ENCODE data around the gene ITFG2. TPM values are rescaled to one million over a fixed set of nuclear protein-coding genes. Genes with fewer than 3 reads are reported as not detected.

ITFG2 gene
- total RNA-seq = 13.7 and 15.0 TPM in 2 replicates

DNA sequence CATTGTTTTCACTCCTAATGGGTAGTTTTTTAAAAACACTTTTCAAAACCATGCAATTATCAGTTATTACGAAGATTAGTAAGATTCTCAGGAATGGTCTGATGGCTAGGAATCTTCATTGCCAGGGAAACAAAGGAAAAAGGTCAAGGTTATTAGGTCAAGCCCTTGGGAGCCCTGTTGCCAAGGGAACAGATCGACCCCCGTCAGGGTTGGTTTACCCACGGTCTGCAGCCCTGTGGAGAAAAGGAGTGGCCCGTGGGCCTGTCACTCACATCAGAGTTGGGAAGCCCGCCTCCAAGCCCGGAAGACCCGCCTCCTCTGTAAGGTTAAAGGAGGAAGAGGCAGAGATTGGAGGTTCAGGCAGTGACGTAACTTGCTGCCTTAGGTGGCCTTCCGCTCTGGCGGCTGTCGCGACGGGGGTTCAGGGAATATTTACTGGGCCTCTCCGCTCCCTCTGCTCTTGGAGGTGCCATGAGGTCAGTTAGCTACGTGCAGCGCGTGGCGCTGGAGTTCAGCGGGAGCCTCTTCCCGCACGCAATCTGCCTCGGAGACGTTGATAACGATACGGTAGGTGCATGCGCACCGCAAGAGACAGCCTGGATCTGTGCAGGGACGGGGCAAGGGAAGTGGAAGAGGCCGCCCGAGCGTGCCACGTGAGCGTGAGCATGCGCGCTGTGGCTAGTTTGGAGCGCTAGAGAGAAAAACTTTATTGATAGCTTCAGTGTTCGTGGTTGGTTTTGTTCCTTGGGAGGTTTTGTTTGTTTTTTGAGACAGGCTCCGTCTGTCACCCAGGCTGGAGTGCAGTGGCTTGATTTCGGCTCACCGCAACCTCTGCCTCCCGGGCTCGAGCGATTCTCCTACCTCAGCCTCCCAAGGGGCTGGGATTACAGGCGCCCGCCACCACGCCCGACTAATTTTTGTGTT lies at the start of gene ITFG2:
ITFG2 (plus strand) TSS at position 379 of the 924 bp plus-strand sequence; CDS start at position 472, 93 bp downstream.

DNA sequence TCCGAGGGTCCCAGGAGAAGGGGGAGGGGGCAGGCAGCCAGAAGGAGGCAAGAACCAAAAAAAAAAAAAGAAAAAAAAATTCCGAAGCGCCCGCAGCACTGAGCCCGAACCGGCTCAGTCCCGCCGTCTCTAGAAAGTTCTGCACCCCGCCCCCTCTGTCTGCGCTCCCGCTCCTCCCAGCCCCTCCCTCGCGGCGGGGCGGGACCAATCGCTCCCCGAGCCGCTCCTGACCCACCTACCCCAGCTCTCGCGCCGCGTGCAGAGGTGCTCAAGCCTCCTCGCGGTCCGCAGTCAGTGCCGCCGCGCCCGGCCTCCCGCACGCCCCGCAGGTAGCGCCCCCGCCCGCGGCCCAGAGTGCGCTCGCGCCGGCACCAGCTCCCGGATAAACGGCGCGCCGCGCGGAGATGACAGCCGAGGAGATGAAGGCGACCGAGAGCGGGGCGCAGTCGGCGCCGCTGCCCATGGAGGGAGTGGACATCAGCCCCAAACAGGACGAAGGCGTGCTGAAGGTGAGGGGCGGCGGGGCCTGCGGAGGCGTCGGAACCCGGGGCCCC lies 17.7 kb upstream of the ITFG2 start, which contains the start of gene FKBP4:
FKBP4 (plus strand) TSS at position 235 of the 554 bp plus-strand sequence; CDS start at position 405, 170 bp downstream.

DNA sequence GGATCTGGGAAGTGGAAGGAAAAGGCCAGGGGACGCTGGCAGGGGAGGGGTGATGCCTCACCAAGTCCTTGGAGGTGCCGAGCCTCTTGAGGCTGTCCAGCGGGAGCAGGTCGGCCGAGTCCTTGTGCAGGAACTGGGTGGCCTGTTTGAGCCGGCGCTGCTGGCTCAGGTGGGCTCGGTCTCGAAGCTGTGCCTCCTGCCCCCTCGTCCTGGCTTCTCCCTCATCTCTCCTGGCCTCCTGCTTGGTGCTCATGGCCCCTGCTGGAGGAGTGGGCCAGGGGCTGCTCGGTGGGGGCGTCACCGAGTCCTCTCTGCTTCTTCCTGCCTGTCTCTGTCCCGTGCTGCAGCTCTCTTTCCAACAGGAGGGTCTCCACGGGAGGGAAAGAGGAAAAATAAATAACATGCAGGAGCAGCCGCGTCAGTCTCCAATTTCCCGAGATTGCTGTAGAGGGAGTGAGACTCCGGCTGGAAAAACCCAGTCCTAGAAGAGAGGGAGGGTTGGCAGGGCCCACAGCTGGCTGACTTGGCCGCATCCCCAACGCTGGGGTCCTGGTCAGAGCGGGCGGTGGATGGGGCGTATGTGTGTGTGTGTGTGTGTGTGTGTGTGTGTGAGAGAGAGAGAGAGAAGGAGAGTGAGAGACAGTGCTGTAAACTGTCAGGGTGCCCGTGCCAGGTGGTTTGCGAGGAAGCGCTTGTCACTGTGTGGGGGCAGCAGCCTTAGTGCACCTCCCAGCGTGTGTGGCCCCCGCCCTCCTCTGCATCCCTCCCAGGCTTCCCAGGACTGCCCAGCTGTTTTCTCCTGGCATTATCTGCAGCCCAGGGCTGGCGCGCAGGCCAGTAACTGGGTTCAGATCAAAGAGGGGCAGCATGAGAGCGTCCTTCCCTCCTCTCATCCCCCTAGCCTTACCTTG lies 22.4 kb downstream of the ITFG2 start, which contains the start of gene NRIP2:
NRIP2 (minus strand) TSS at position 455 of the 911 bp plus-strand sequence; CDS start at position 403, 52 bp downstream.

GRCh38 chr12:2857021-2857431 lies 44.6 kb downstream of the ITFG2 start, which contains the start of gene TEX52:
Gene TEX52, minus strand, starts transcription at chr12:2857039. Its CDS starts 13 bp downstream, at chr12:2857026.

Other genes starting within 250 kb of the ITFG2 start
- 64.1 and 100 TPM in 2 replicates for gene FKBP4, start 17.7 kb upstream of the ITFG2 start, total RNA-seq
- not detected in 2 replicates for gene NRIP2, start 22.4 kb downstream of the ITFG2 start, total RNA-seq
- not detected in 2 replicates for gene TEX52, start 44.4 kb downstream of the ITFG2 start, total RNA-seq
- gene FOXM1, start 64.5 kb downstream of the ITFG2 start, total RNA-seq = 1.2 and 9.9 TPM in 2 replicates
- 16.1 and 17.2 TPM in 2 replicates for gene RHNO1, start 64.6 kb downstream of the ITFG2 start, total RNA-seq
- gene TULP3, start 78.2 kb downstream of the ITFG2 start, total RNA-seq = 14.6 and 23.1 TPM in 2 replicates
- 3.6 and 6.8 TPM in 2 replicates for gene TEAD4, start 146.7 kb downstream of the ITFG2 start, total RNA-seq